Kidney epithelial cell (primary cell): ENCODE data around the gene STAT3. TPM values are rescaled to one million over a fixed set of nuclear protein-coding genes. Genes with fewer than 3 reads are reported as not detected.
A peak's percentile ranks its signal among the peaks of the same experiment; 100 is the strongest.

Source experiments
- DNase-seq: peaks from one replicate; pipeline ENCODE4 v3.0.0-alpha.2; 2010; ENCODE audit warnings: low read depth
- H3K27me3 ChIP-seq: 2 replicates; pipeline ENCODE4 v1.6.0; 2011; ENCODE audit warnings: low read length; ENCODE audit not compliant: control insufficient read depth, insufficient read depth
- H3K36me3 ChIP-seq: 2 replicates; pipeline ENCODE4 v1.5.1; 2011; ENCODE audit warnings: low read length; ENCODE audit not compliant: control insufficient read depth, insufficient read depth
- H3K4me3 ChIP-seq: 2 replicates; pipeline ENCODE4 v1.5.1; 2011; ENCODE audit warnings: low read depth, mild to moderate bottlenecking, control low read depth, low read length
- total RNA-seq: library from RNA; depleted of rRNA; stranded (reverse); fragments of >200 nt; gene quantifications from 2 replicates; pipeline ENCODE4 v1.2.3, GENCODE V29; 2015
- TF ChIP-seq, protein P1 (sequence below): IDR thresholded peaks from 2 replicates; pipeline ENCODE4 v1.5.1; 2011; ENCODE audit warnings: mild to moderate bottlenecking, moderate library complexity, low read length, control low read depth, inconsistent platforms; ENCODE audit not compliant: insufficient read depth, poor library complexity, severe bottlenecking

The STAT3 gene
- total RNA-seq, 1 donor from 2014 or later: 74.9 TPM

- no peak for DNase-seq
- no peaks in the 10 kb centered on the region for H3K27me3 ChIP-seq
- peak overlapping the region; percentile 15 for H3K4me3 ChIP-seq
- H3K36me3 ChIP-seq: no peaks in the 10 kb centered on the region
- TF ChIP-seq, protein P1, sequence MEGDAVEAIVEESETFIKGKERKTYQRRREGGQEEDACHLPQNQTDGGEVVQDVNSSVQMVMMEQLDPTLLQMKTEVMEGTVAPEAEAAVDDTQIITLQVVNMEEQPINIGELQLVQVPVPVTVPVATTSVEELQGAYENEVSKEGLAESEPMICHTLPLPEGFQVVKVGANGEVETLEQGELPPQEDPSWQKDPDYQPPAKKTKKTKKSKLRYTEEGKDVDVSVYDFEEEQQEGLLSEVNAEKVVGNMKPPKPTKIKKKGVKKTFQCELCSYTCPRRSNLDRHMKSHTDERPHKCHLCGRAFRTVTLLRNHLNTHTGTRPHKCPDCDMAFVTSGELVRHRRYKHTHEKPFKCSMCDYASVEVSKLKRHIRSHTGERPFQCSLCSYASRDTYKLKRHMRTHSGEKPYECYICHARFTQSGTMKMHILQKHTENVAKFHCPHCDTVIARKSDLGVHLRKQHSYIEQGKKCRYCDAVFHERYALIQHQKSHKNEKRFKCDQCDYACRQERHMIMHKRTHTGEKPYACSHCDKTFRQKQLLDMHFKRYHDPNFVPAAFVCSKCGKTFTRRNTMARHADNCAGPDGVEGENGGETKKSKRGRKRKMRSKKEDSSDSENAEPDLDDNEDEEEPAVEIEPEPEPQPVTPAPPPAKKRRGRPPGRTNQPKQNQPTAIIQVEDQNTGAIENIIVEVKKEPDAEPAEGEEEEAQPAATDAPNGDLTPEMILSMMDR: no peak
Observed at GRCh38 chr17:42389135-42389417, 834 bp upstream of the STAT3 start.

GRCh38 chr17:42387661-42388380 is 421 bp downstream of the STAT3 start:
- Histone ChIP-seq H3K36me3 (no peaks in the 10 kb centered on the region), H3K27me3 (no peaks in the 10 kb centered on the region), H3K4me3 (peak overlapping the region; percentile 98)
- TF ChIP-seq, protein P1: no peak
- DNase-seq: no peak

GRCh38 chr17:42386777-42387657 is 1.2 kb downstream of the STAT3 start:
- H3K36me3 ChIP-seq: no peaks in the 10 kb centered on the region
- H3K27me3 ChIP-seq: no peaks in the 10 kb centered on the region
- TF ChIP-seq, protein P1: no peak
- H3K4me3 ChIP-seq: peak overlapping the region; percentile 98
- no peak for DNase-seq

- no peaks in the 10 kb centered on the region for H3K27me3 ChIP-seq
- no peaks in the 10 kb centered on the region for H3K36me3 ChIP-seq
- H3K4me3 ChIP-seq: no peak overlapping the region
- TF ChIP-seq, protein P1: no peak
- DNase-seq: no peak
Observed at GRCh38 chr17:42381898-42382297, 6.3 kb downstream of the STAT3 start.

GRCh38 chr17:42380935-42381334 is 7.3 kb downstream of the STAT3 start:
- no peaks in the 10 kb centered on the region for H3K27me3 ChIP-seq
- no peaks in the 10 kb centered on the region for H3K36me3 ChIP-seq
- H3K4me3 ChIP-seq: no peak overlapping the region
- no peak for DNase-seq
- TF ChIP-seq, protein P1: no peak
